ENCODE results near the gene SLC35D1.

DNA sequence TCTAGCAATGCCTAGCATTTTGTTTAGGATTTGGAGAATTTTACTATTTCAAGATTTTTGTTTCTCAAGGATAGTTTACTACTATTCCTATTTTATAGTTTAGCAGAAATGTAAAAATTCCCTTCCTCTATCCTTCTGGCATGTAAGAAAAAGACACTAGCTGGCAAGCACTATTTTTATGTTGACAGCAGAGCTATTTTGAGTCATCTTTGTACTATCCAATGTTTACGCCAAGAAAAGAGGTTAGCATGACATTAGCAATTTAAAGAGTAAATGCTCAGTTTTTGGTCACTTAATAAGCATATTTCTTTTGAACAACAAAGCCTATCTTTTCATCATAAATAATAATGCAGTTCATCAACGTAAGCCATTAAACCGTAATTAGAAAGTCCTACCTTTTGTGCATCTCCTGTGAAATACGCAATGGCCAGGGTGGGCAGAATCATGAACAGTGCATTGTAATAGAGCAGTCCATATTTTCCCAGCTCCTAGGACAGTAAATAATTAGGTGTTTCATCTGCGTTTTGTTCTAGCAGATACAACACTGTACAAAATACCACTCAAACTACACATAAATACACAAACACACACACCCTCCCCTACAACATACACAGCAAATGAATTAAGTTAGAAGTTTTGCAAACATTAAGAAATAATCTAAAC, 12.0 kb downstream of the SLC35D1 start:
- TF ChIP-seq, protein P1, sequence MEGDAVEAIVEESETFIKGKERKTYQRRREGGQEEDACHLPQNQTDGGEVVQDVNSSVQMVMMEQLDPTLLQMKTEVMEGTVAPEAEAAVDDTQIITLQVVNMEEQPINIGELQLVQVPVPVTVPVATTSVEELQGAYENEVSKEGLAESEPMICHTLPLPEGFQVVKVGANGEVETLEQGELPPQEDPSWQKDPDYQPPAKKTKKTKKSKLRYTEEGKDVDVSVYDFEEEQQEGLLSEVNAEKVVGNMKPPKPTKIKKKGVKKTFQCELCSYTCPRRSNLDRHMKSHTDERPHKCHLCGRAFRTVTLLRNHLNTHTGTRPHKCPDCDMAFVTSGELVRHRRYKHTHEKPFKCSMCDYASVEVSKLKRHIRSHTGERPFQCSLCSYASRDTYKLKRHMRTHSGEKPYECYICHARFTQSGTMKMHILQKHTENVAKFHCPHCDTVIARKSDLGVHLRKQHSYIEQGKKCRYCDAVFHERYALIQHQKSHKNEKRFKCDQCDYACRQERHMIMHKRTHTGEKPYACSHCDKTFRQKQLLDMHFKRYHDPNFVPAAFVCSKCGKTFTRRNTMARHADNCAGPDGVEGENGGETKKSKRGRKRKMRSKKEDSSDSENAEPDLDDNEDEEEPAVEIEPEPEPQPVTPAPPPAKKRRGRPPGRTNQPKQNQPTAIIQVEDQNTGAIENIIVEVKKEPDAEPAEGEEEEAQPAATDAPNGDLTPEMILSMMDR (conservative IDR thresholded peaks at IDR 0.05; ENCODE audit: low read length): no peak
- TF ChIP-seq EZH2phosphoT487 (IDR thresholded peaks at IDR 0.05; ENCODE audit: borderline replicate concordance, low read depth, low read length): no peak
